ENCODE results near the gene STXBP2. TPM values are rescaled to one million over a fixed set of nuclear protein-coding genes. Genes with fewer than 3 reads are reported as not detected.
A peak's percentile ranks its signal among the peaks of the same experiment; 100 is the strongest.

STXBP2 gene
- total RNA-seq, 3 donors from 2014 or later: 114 to 209 (median 183) TPM

DNA sequence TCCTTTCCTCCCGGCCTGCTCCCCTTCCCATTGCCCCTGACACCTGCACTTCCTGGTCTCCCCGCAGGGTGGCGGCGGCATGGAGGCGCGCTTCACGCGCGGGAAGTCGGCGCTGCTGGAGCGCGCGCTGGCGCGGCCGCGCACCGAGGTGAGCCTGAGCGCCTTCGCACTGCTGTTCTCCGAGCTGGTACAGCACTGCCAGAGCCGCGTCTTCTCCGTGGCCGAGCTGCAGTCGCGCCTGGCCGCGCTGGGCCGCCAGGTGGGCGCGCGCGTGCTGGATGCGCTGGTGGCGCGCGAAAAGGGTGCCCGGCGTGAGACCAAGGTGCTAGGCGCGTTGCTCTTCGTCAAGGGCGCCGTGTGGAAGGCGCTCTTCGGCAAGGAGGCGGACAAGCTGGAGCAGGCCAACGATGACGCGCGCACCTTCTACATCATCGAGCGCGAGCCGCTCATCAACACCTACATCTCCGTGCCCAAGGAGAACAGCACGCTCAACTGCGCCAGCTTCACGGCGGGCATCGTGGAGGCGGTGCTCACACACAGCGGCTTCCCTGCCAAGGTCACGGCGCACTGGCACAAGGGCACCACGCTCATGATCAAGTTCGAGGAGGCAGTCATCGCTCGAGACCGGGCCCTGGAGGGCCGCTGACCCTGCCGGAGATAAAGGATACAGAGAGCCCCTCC is 45.4 kb downstream of the STXBP2 start:
- Histone ChIP-seq H3K36me3 (ENCODE audit: low read depth) (no peaks in the 10 kb centered on the region), H3K9me3 (no peaks in the 10 kb centered on the region), H3K4me3 (no peak overlapping the region), H3K4me1 (ENCODE audit: low read depth) (peaks cover 10% of the 10 kb centered on the region)
- intact Hi-C loops (cut with DNase I, micrococcal nuclease): loop anchor here in 1 of 2 donors (5.0 to 10.0 kb wide), 2 partner anchors 112 to 115 kb away; no protein-coding TSS in a partner anchor
- no peak for ATAC-seq
- DNase-seq: no peak
- no peak for TF ChIP-seq CTCF (IDR thresholded peaks at IDR 0.05)

DNA sequence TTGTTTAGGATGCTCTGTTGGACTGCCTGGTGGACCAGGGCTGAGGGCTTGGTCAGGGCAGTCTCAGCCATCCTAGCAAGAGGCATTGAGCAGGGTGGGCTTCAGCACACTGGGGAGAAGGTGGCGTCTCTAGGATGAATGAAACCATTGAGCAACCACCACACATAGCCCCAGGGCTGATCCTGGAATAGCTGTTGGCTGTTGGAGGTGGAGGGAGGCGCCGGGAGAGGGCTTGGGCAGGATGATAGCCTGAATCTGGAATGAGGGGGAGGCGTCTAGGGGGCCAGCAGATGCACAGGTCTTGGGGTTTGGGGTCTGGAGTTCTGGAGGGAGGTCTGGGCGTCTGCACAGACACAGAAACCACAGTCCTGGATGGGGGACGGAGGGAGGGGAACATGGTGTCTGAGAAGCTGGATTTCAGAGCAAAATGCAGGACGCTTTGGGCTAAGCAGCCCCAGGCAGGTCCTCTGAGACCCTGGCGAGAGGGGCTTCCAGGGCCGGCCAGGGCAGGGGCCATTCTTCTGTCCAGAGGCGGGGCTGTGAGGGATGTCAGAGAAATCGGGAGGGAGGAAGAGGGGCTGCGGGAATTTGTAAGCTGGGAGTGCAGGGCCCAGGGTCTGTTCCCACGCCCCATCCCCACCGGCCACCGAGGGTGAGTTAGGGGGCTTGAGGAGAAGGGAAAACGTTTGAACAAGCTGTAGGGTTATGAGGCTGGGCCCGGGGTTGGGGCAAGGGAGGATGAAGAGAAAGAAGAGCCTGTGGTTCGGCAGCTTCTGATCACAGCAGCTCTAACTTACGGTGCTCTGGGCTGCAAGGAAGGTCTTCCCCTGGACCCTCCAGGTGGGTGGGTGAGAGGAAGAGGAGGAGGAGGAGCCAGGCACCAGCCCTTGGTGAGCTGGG is 48.9 kb downstream of the STXBP2 start:
- Histone ChIP-seq H3K4me3 (no peak overlapping the region), H3K4me1 (ENCODE audit: low read depth) (peaks cover 10% of the 10 kb centered on the region), H3K36me3 (ENCODE audit: low read depth) (no peaks in the 10 kb centered on the region), H3K9me3 (no peaks in the 10 kb centered on the region)
- intact Hi-C loops (cut with DNase I, micrococcal nuclease): loop anchor here in 1 of 2 donors (10.0 kb wide), 1 partner anchor 109 kb away; no protein-coding TSS in a partner anchor
- ATAC-seq (no peak), DNase-seq (no peak)
- no peak for TF ChIP-seq CTCF (IDR thresholded peaks at IDR 0.05)

GRCh38 chr19:7687177-7687576 is 50.3 kb downstream of the STXBP2 start:
- Histone ChIP-seq H3K36me3 (ENCODE audit: low read depth) (no peaks in the 10 kb centered on the region), H3K4me3 (no peak overlapping the region), H3K4me1 (ENCODE audit: low read depth) (peaks cover 1% of the 10 kb centered on the region), H3K9me3 (no peaks in the 10 kb centered on the region)
- TF ChIP-seq CTCF (IDR thresholded peaks at IDR 0.05): no peak
- DNase-seq: no peak
- intact Hi-C loops (cut with DNase I, micrococcal nuclease): loop anchor here in 1 of 2 donors (10.0 kb wide), 1 partner anchor 108 kb away; no protein-coding TSS in a partner anchor
- ATAC-seq: no peak

GRCh38 chr19:7689165-7689564 is 52.3 kb downstream of the STXBP2 start:
- TF ChIP-seq CTCF (IDR thresholded peaks at IDR 0.05): no peak
- H3K4me1 ChIP-seq (ENCODE audit: low read depth): no peaks in the 10 kb centered on the region
- no peaks in the 10 kb centered on the region for H3K36me3 ChIP-seq (ENCODE audit: low read depth)
- peak; percentile 17 for ATAC-seq
- intact Hi-C loops (cut with DNase I, micrococcal nuclease): loop anchor here in 1 of 2 donors (10.0 kb wide), 1 partner anchor 106 kb away; no protein-coding TSS in a partner anchor
- H3K9me3 ChIP-seq: no peaks in the 10 kb centered on the region
- H3K4me3 ChIP-seq: no peak overlapping the region
- DNase-seq: no peak

DNA sequence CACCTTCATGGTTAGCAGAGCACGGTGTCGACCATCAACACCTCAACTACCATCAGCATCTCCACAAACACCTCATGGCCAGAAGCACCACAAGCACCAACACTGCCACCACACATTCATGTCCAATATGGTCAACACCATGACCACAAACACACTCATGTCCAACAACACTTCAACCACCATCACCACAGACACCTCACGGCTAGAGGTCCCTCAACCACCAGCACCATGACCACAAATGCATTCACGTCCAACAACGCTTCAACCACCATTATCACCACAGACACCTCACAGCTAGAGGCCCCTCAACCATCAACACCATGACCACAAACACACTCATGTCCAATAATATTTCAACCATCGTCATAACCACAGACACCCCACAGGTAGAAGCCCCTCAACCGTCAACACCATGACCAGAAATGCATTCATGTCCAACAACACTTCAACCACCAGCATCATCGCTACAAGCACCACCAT is 53.9 kb downstream of the STXBP2 start:
- H3K36me3 ChIP-seq (ENCODE audit: low read depth): no peaks in the 10 kb centered on the region
- DNase-seq (no peak), ATAC-seq (no peak)
- no peak for TF ChIP-seq CTCF (IDR thresholded peaks at IDR 0.05)
- H3K4me3 ChIP-seq: no peak overlapping the region
- H3K4me1 ChIP-seq (ENCODE audit: low read depth): no peaks in the 10 kb centered on the region
- intact Hi-C loops (cut with DNase I, micrococcal nuclease): no loop called here
- no peaks in the 10 kb centered on the region for H3K9me3 ChIP-seq

Data from mucosa of descending colon (tissue), 3 donors.